Activated naive CD8-positive, alpha-beta T cell treated with anti-CD3 and anti-CD28 coated beads for 36 hours (primary cell): ENCODE measurements around the gene PTPRK. TPM values are rescaled to one million over a fixed set of nuclear protein-coding genes. Genes with fewer than 3 reads are reported as not detected.

Experiments used
- DNase-seq: peaks from one replicate; pipeline ENCODE4 v3.0.0; 2021
- H3K27ac Mint-ChIP-seq: one replicate; pipeline ENCODE4 v1.8.0; 2022; ENCODE audit warnings: mild to moderate bottlenecking, moderate library complexity, mixed read lengths
- H3K27me3 Mint-ChIP-seq: one replicate; pipeline ENCODE4 v1.8.0; 2022; ENCODE audit warnings: mild to moderate bottlenecking, mixed read lengths
- H3K36me3 Mint-ChIP-seq: one replicate; pipeline ENCODE4 v1.8.0; 2021; ENCODE audit warnings: mild to moderate bottlenecking, mixed read lengths
- H3K4me1 Mint-ChIP-seq: one replicate; pipeline ENCODE4 v1.8.0; 2021; ENCODE audit warnings: mixed read lengths
- H3K4me3 Mint-ChIP-seq: one replicate; pipeline ENCODE4 v1.8.0; 2022; ENCODE audit warnings: mild to moderate bottlenecking, moderate library complexity, mixed read lengths
- H3K9me3 Mint-ChIP-seq: one replicate; pipeline ENCODE4 v1.8.0; 2022; ENCODE audit warnings: mixed read lengths
- total RNA-seq, 2 experiments: library from RNA; stranded (reverse); gene quantifications; one replicate each; pipeline ENCODE4 v1.2.3, GENCODE V29; 2021

Gene PTPRK
- total RNA-seq, 2 experiments from 2014 or later: 13.4 to 18.0 TPM

DNA sequence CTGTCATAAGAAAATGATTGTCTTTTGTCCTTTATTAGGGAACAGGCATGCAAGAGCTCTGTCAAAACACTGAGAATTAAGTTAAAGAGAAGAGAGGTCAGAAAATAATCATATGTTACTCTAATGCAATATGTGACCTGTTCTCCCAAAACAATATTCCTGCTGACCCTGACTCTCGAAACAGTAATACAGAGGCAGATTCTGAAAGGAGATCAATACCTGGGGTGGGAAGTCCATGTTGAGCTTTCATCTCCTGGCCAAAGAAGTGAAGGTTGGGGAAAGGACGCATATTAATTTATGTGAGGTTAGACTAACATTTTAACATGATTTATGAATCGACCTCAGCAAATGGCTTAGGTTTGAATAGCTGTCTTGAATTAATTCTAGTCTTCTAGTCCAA is 243.0 kb downstream of the PTPRK start:
- Mint-ChIP-seq H3K9me3 (no peaks in the 10 kb centered on the region), H3K27me3 (no peaks in the 10 kb centered on the region), H3K4me3 (no peak overlapping the region), H3K4me1 (peaks cover 4% of the 10 kb centered on the region), H3K27ac (no peak overlapping the region), H3K36me3 (no peaks in the 10 kb centered on the region)
- no peak for DNase-seq

DNA sequence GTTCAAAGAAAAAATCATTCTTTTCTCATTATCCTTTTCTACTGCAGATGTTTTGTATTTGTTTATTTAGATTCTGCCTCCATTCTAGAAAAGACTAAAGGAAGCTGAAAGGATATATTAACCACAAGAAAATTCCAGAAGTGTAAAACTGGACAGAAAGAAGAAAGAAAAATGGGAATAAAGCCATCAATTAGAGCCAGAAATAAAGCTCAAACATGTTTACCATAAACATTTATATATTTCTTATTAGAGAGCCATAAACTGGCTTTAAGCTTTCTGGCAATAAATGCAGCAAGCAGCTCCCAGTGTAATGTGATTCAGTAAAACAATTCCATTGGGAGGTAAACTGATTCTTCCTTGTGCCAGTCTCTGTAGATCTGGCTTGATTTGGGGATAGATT is 244.1 kb downstream of the PTPRK start:
- H3K4me3 Mint-ChIP-seq: no peak overlapping the region
- DNase-seq: no peak
- H3K36me3 Mint-ChIP-seq: no peaks in the 10 kb centered on the region
- no peak overlapping the region for H3K27ac Mint-ChIP-seq
- H3K4me1 Mint-ChIP-seq: peaks cover 4% of the 10 kb centered on the region
- H3K9me3 Mint-ChIP-seq: no peaks in the 10 kb centered on the region
- no peaks in the 10 kb centered on the region for H3K27me3 Mint-ChIP-seq

DNA sequence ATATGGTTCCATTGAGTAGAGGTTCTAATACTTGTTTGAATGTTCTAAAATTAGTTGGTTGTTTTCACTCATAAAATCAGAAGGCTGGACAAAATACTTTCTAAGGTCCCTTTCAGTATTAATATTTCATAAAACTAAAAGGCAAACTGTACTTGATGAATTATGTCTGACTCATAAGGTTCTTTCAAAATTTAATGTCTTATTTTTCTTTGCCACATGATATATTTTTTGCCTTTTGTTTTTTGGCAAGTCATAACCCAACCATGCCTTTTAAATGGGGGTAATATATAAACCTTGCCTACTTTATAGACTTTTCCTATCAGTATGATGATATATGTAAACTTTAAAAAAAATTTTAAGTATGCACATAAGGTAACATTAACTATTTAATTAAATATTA is 244.7 kb downstream of the PTPRK start:
- no peak overlapping the region for H3K4me3 Mint-ChIP-seq

DNA sequence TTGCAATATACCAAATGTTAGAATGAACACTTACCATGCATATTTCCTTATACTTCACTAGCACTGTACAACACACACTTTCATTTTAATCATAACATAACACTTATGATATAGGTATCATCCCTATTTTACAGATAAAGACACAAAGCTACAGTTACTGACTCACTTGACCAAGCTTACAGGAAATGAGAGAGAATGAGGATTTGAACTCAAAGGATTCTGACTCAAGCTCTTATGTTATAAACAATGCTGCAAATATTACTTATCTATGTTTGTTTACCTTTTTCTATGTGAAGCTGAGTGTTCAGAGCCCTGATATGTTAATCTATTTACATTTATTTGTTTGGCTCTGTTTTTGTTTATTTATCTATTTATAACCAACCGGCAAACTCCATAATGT is 245.4 kb downstream of the PTPRK start:
- no peak for DNase-seq
- H3K9me3 Mint-ChIP-seq: no peaks in the 10 kb centered on the region
- no peaks in the 10 kb centered on the region for H3K27me3 Mint-ChIP-seq
- no peak overlapping the region for H3K27ac Mint-ChIP-seq
- H3K4me3 Mint-ChIP-seq: no peak overlapping the region
- no peaks in the 10 kb centered on the region for H3K36me3 Mint-ChIP-seq
- peaks cover 4% of the 10 kb centered on the region for H3K4me1 Mint-ChIP-seq

More for the DNA sequence above, 244.7 kb downstream of the PTPRK start:
- Mint-ChIP-seq H3K27ac (no peak overlapping the region), H3K36me3 (no peaks in the 10 kb centered on the region), H3K27me3 (no peaks in the 10 kb centered on the region), H3K9me3 (no peaks in the 10 kb centered on the region), H3K4me1 (peaks cover 4% of the 10 kb centered on the region)
- DNase-seq: no peak

DNA sequence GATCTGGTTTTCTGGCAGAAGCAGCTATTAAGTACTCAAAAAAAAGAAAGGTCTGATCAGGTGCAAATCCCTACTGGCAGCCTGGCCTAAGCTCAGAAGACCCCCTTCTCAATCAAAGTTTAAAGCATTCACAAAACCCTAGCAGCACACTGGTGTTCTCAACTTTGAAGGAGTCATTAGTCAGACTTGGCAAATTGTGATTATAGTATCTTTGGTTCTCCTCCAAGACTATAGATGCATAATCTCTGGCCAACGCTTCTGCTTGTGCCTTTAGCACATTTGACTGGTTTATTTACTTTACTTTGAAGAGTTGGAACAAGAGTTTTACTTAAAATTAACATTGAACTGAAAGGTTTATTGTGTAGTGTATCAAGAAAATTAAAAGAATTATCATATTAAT is 248.9 kb downstream of the PTPRK start:
- Mint-ChIP-seq H3K27ac (no peak overlapping the region), H3K27me3 (no peaks in the 10 kb centered on the region), H3K36me3 (no peaks in the 10 kb centered on the region), H3K9me3 (no peaks in the 10 kb centered on the region), H3K4me3 (no peak overlapping the region), H3K4me1 (peaks cover 4% of the 10 kb centered on the region)
- no peak for DNase-seq

DNA sequence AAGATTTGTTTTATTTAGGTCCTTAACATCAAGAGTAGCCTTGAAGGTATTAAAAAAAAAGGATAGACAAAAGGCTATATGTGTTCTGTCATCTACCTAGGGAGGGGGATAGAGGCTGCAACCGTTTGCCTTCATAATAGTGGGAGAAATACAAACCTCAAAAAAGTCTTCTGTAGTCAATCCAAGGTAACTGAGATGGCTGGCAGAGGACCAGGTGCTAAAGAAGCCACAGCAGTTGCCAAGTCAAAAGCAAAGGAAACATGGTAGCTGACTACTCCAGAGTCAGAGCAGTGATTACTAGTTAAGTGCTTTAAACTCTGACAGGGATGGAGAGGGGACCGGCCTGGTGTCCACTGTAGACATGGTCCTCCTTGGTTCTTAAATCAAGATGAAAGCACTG is 249.4 kb downstream of the PTPRK start:
- peaks cover 4% of the 10 kb centered on the region for H3K4me1 Mint-ChIP-seq
- H3K27ac Mint-ChIP-seq: no peak overlapping the region
- no peaks in the 10 kb centered on the region for H3K36me3 Mint-ChIP-seq
- H3K4me3 Mint-ChIP-seq: no peak overlapping the region
- no peak for DNase-seq
- H3K9me3 Mint-ChIP-seq: no peaks in the 10 kb centered on the region
- H3K27me3 Mint-ChIP-seq: no peaks in the 10 kb centered on the region

DNA sequence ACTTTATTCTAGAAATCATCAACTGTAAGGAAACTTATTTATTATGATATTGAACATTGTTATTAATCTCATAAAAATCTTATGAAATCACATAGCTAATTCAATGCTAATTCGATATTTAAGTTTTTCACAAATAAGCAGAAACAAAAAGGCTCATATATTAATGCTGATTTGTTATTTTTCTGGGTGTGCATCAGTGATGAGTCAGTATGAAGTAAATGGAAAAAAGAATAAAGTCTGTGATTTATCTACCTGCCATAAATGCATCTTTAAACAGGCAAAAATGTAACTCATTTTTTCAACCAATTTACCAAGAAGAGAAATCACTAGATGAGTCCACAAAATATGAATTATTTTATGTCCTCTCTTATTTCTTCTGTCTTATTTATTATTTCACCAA is 253.5 kb downstream of the PTPRK start:
- Mint-ChIP-seq H3K27me3 (no peaks in the 10 kb centered on the region), H3K36me3 (peaks cover 20% of the 10 kb centered on the region), H3K27ac (no peak overlapping the region), H3K4me1 (no peaks in the 10 kb centered on the region), H3K9me3 (peaks cover 10% of the 10 kb centered on the region), H3K4me3 (no peak overlapping the region)
- no peak for DNase-seq

DNA sequence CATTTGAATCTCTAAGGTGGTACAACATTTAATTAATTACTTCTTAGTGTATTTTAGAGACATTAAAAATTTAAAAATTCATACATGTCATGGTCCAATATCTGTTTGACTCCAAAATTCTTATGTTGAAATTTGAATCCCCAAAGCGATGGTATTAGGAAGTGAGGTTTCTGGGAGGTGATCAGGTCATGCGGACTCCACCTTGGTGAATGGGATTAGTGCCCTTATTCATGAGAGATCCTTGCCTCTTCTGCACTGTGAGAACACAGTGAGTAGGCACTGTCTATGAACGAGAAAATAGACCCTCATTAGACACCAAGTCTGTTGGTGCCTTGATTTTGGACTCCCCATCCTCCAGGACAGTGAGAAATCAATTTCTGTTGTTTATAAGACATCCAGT is 254.7 kb downstream of the PTPRK start:
- H3K9me3 Mint-ChIP-seq: peaks cover 10% of the 10 kb centered on the region
- no peak for DNase-seq
- no peak overlapping the region for H3K4me3 Mint-ChIP-seq
- H3K27me3 Mint-ChIP-seq: no peaks in the 10 kb centered on the region
- peaks cover 20% of the 10 kb centered on the region for H3K36me3 Mint-ChIP-seq
- H3K4me1 Mint-ChIP-seq: peaks cover 3% of the 10 kb centered on the region
- no peak overlapping the region for H3K27ac Mint-ChIP-seq

DNA sequence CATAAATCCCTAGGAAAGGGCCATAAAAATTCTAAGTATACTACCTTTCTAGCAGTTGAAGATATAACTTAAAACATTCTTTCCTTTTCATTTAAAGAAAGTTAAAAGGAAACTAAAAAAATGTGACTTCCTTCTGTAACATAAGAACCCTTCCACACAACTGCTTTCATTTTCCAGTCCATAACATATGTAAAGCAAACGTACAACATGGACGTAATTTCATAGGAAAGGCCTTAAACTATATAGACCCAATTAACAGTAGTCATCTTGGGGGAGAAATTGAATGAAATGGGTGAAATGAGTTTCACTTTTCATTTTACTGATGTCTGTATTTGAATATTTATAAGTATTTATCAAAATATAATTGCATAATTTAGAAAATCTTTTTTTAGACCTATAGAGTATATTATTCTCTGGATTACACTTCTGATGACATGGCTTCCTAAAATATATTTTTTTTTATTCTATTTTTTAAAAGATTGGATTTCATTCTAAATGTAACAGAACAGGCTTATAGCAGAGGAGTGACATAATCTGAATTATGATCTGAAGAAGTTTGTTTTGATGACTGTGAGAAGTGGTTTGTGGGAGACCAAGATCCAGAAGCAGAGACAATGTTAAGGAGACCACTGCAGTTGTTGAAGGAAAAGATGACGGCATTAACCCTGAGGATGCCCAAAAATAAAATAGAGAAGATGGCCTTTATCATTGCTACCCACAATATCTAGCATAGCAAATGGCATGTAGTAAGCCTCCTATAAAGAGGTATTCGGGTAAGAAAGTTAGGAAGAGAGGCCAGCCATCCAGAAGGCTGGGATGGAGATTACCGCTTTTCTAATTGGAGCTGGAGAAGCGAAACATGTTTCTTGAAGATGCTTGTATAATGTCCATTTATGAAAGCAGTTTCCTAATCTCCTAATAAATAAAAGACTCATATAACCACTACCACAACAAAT is 260.4 kb downstream of the PTPRK start:
- DNase-seq: no peak
- Mint-ChIP-seq H3K27ac (peak overlapping the region; percentile 81), H3K9me3 (peaks cover 10% of the 10 kb centered on the region), H3K4me3 (peak overlapping the region; percentile 40), H3K36me3 (peaks cover 19% of the 10 kb centered on the region), H3K27me3 (no peaks in the 10 kb centered on the region), H3K4me1 (peaks cover 23% of the 10 kb centered on the region)

DNA sequence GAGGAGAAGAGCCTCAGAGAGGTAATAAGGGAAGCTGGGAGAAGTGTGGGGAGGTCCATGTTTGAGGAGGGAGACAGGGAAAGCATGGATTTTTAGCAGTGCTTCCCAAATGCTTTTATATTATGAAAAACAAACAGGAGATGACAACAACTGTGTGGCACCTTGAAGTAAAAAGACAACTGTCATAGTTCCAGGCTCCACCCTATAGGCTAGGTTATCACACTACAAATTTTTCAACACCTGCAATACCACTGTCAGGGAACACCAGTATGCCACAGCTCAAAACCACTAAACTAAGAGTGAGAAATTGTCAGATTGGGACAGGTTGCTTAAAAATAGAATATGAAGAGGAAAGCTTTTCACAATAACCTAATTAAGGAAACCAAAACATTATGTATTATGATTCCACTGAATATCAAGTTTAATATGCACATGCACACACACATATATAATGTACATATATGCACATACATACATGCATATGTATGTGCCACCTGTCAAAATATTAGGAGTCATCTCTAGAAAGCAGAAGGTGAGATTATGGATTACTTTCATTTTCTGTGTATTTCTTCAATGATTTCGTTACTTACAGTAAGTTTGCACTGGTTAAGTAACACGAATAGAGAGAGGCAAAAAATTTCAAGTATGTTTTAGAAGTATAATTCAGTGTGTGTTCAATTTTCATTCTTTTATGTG is 261.2 kb downstream of the PTPRK start:
- DNase-seq: no peak
- Mint-ChIP-seq H3K4me1 (peaks cover 23% of the 10 kb centered on the region), H3K27me3 (no peaks in the 10 kb centered on the region), H3K36me3 (peaks cover 15% of the 10 kb centered on the region), H3K4me3 (peak overlapping the region; percentile 40), H3K27ac (peak overlapping the region; percentile 81), H3K9me3 (peaks cover 8% of the 10 kb centered on the region)

DNA sequence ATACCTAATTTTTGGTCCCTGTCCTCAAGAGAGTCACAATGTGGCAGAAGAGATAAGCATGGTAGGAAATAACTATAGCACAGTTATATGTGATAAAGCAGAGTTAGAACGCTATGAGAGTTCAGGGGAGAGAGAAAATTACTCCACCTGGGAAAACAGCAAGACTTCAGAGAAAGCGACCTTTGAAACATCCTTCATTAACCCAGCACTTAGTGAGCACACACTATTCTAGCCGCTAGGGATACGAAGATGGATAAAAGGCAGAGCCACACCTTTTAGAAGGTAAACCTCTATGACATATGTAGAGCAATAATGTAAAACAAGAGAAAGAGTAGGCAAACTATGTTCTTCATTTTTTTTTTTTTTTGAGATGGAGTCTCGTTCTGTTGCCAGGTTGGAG is 264.3 kb downstream of the PTPRK start:
- Mint-ChIP-seq H3K27me3 (no peaks in the 10 kb centered on the region), H3K27ac (no peak overlapping the region), H3K9me3 (no peaks in the 10 kb centered on the region), H3K4me3 (no peak overlapping the region), H3K36me3 (no peaks in the 10 kb centered on the region), H3K4me1 (peaks cover 43% of the 10 kb centered on the region)
- DNase-seq: no peak

DNA sequence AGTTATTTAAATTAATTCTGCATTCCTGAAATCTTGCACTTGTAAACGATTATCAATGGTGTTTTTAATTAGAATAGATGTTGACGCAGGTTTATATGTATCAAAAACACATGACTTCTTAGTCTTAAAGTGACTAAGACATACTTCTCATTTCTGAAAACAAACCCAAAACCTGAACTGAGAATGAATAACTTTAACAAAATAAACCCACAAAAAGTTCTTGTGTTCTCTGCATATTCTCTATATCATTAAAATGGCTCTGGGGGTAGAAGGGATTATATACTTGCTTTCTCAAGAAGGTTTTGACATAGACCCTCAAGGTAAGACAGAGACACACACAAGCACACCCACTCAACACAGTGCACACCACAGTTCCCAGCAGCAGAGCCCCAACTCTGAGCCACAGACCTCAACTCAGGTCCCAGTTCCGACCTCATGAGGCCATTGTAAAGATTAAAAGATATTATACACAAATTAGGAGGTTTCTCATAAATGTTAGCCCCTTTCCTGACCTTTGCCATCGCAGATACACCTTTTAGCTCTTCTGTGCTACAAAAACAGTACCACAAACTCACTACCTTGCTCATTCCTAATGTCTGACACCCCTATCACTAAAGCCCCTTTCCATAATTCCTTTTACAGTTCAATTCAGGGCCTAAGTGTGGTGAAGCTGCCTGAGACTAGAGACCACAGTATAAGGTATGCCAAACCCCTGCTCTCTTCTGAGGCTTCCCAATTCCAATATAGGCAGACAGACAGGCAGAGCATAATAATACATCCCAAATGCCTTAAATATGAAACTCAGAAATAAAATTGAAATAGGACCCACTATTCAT is 267.8 kb downstream of the PTPRK start:
- Mint-ChIP-seq H3K27me3 (no peaks in the 10 kb centered on the region), H3K36me3 (peaks cover 10% of the 10 kb centered on the region), H3K4me3 (no peak overlapping the region), H3K4me1 (peaks cover 21% of the 10 kb centered on the region), H3K27ac (peak overlapping the region; percentile 26), H3K9me3 (no peaks in the 10 kb centered on the region)
- DNase-seq: peak; percentile 46

DNA sequence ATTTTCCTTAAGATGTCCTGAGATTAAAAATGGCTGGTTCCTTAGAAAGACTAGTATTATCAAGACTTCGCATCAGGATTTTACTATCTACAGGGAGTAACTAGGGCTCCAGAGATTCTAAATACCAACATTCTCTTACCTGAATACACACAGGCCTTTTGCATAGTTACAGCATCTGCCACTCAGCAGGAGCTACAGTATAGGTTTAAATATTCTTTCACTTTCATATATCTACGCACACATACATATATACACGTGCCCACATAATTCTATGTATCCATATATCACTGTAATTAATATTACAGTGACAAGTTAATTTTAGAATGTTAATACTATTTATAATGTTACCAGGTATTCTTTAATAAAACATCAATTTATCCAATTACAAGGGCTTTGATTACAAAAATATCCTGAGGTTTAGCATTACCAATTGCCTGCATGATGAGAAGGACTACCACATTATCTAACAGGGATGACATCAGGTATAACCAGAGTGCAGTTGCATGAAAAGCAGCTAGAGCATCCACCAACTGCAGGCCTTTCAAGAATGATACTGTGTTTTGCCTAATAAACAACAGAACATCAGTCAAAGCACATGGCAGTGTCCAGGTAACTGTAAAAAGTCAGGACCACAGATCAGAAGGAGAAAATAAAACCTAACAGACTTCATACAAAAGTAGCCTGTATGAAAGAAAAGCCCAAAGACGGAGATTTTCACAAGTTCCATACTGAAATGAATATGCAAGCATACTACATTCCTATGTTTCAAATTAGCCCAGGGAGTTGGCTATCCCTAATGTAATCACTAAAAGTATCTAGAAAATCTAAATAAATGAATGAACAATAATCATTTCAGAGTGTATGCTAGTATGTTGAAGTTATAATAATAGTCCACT is 268.7 kb downstream of the PTPRK start:
- DNase-seq: no peak
- peaks cover 10% of the 10 kb centered on the region for H3K36me3 Mint-ChIP-seq
- H3K27me3 Mint-ChIP-seq: no peaks in the 10 kb centered on the region
- H3K4me3 Mint-ChIP-seq: no peak overlapping the region
- no peaks in the 10 kb centered on the region for H3K9me3 Mint-ChIP-seq
- H3K27ac Mint-ChIP-seq: no peak overlapping the region
- peaks cover 21% of the 10 kb centered on the region for H3K4me1 Mint-ChIP-seq

DNA sequence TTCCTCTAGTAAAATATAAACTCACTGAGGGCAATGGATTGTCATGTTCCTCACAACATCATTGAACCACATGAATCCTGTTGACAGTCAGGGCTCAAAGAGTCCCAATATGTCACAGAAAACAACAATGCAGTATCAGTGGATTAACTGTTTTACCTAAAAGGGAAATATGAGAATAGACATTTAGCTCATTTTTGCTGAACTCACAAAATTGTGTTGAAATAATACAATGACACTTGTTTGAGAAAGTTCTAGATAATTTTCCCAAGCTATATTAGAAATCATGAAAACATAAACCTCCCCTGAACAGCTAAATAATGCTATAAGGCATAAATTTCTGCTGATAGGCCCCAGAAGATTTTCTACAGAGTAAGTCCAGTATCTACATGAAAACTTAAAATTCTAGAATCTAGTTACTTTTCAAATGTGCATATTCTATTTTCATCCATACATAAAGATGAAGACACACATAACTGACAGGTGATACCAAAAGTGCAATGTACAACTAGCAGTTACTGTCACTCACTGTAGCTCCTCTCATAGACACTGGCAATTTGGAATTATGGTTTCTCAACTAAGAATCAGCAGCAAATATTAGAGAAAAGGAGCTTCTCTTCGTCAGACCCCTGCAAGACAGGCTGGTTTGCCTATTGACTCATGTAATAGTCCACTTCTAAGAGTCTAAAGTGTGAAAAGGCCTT is 269.9 kb downstream of the PTPRK start:
- Mint-ChIP-seq H3K36me3 (peaks cover 10% of the 10 kb centered on the region), H3K27me3 (no peaks in the 10 kb centered on the region), H3K27ac (no peak overlapping the region), H3K4me1 (peaks cover 21% of the 10 kb centered on the region), H3K4me3 (no peak overlapping the region), H3K9me3 (no peaks in the 10 kb centered on the region)
- DNase-seq: no peak
